K562 (cell line): ENCODE measurements around the gene USH2A. TPM values are rescaled to one million over a fixed set of nuclear protein-coding genes. Genes with fewer than 3 reads are reported as not detected.

Experiments
- CBX5 ChIP-seq: IDR thresholded peaks from 2 replicates; pipeline ENCODE4 v1.6.1; 2014; ENCODE audit warnings: low read depth, borderline replicate concordance
- MAFF ChIP-seq: IDR thresholded peaks from 2 replicates; pipeline ENCODE4 v1.6.1; 2012; ENCODE audit warnings: low read length, improper control_type of control experiment
- MCM5 ChIP-seq: fragments of 450-650 bp; IDR thresholded peaks from 2 replicates; pipeline ENCODE4 v1.6.1; 2016; ENCODE audit warnings: low read depth
- MTF1 ChIP-seq: fragments of 250-450 bp; sonication (Bioruptor Pico); IDR thresholded peaks from 2 replicates; pipeline ENCODE4 v1.9.0; 2021; ENCODE audit warnings: moderate library complexity, mild to moderate bottlenecking, inconsistent platforms, borderline replicate concordance
- NR4A1 ChIP-seq, 2 experiments: fragments of 250-450 bp in 1 of 2; fragments of 450-650 bp in 1 of 2; sonication (Bioruptor Pico) in 1 of 2; IDR thresholded peaks; 2 replicates each; pipeline versions ENCODE4 v1.4.0 to v1.6.1; 2016 to 2020; ENCODE audit warnings: mild to moderate bottlenecking in 2 of 2, missing compliant biosample characterization in 1 of 2, missing genetic modification characterization in 1 of 2, moderate library complexity in 1 of 2
- SRF ChIP-seq, 2 experiments: fragments of 250-450, 450-650 bp in 1 of 2; sonication (Bioruptor Pico) in 1 of 2; sonication (generic) in 1 of 2; formaldehyde crosslinking; IDR thresholded peaks; 2 replicates each; pipeline versions ENCODE4 v1.5.0 to v1.5.1; 2020 to 2022; ENCODE audit warnings: mild to moderate bottlenecking in 1 of 2, missing genetic modification reagents in 1 of 2
- TEAD4 ChIP-seq, 2 experiments: sonication (generic) in 1 of 2; formaldehyde crosslinking in 1 of 2; IDR thresholded peaks; 2 replicates each; pipeline versions ENCODE4 v1.6.1 to v1.8.0; 2012 to 2022; ENCODE audit warnings: borderline replicate concordance in 1 of 2, inconsistent platforms in 1 of 2, low read length in 1 of 2, mild to moderate bottlenecking in 1 of 2, missing genetic modification reagents in 1 of 2
- polyA plus RNA-seq, 8 experiments: library from polyadenylated mRNA; depleted of rRNA in 4 of 8; stranded (reverse) in 5 of 8; unstranded in 3 of 8; fragments of >200 nt; fragmentation: Nextera tagmentation in 2 of 8; fragmentation: Illumina TruSeq in 1 of 8; extraction: Ambion mirVana in 2 of 8; extraction: Trizol in 1 of 8; gene quantifications; 2 replicates each; pipeline versions ENCODE4 v1.2.1 to v1.2.3, GENCODE V29; 2011 to 2014; ENCODE audit warnings: inconsistent platforms in 1 of 8, missing spikeins in 1 of 8
- total RNA-seq, 7 experiments: library from RNA; depleted of rRNA in 6 of 7; stranded (reverse); fragments of >200 nt in 6 of 7; fragmentation: Illumina TruSeq in 2 of 7; extraction: Trizol in 2 of 7; gene quantifications; 2 replicates each; pipeline versions ENCODE4 v1.2.1 to v1.2.3, GENCODE V29; 2011 to 2021; ENCODE audit warnings: low replicate concordance in 1 of 7
- TF ChIP-seq, protein P1 (sequence below): fragments of 450-650 bp; IDR thresholded peaks from 2 replicates; pipeline ENCODE4 v1.6.1; 2016; ENCODE audit warnings: mild to moderate bottlenecking
- TF ChIP-seq, protein P2 (sequence below): fragments of 250-450 bp; sonication (Bioruptor Pico); IDR thresholded peaks from 2 replicates; pipeline ENCODE4 v1.4.0; 2020; ENCODE audit warnings: borderline replicate concordance

Gene USH2A
- total and polyA plus RNA-seq, 9 of the 15 experiments (the other 6 are each of a cell fraction or from before 2014, with no cell fraction given): under 0.01 TPM; not detected in 7

DNA sequence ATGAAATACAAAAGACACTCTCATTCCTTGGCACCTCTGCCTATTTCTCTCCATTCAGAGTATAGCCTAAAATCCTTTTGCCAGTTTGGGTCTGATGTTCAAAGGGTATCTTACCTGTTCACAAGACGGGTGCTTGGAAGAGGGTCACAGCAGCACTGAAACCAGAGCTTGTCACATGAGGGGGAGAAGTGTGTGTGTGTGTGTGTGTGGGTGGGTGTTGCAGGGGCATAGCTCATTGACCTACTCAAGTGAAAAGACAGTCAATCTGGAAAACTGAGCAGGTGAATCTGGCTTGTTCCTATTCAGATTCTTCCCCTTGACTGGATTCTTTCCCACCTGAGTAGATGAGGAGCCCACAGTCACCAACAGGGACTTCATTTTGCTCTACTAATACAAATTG is 792.2 kb downstream of the USH2A start (continued):
- TF ChIP-seq NR4A1 (CRISPR knock-in tag; IDR thresholded peaks at IDR 0.05) (no peak), NR4A1 (tag; IDR thresholded peaks at IDR 0.05) (no peak), SRF (CRISPR knock-in tag; IDR thresholded peaks at IDR 0.05) (no peak), MTF1 (CRISPR knock-in tag) (no peak), MCM5 (no peak), TEAD4 (IDR thresholded peaks at IDR 0.05; ENCODE audit: low read length) (no peak), TEAD4 (CRISPR knock-in tag; IDR thresholded peaks at IDR 0.05; ENCODE audit: borderline replicate concordance) (no peak), MAFF (no peak), CBX5 (no peak)
- TF ChIP-seq, protein P1, sequence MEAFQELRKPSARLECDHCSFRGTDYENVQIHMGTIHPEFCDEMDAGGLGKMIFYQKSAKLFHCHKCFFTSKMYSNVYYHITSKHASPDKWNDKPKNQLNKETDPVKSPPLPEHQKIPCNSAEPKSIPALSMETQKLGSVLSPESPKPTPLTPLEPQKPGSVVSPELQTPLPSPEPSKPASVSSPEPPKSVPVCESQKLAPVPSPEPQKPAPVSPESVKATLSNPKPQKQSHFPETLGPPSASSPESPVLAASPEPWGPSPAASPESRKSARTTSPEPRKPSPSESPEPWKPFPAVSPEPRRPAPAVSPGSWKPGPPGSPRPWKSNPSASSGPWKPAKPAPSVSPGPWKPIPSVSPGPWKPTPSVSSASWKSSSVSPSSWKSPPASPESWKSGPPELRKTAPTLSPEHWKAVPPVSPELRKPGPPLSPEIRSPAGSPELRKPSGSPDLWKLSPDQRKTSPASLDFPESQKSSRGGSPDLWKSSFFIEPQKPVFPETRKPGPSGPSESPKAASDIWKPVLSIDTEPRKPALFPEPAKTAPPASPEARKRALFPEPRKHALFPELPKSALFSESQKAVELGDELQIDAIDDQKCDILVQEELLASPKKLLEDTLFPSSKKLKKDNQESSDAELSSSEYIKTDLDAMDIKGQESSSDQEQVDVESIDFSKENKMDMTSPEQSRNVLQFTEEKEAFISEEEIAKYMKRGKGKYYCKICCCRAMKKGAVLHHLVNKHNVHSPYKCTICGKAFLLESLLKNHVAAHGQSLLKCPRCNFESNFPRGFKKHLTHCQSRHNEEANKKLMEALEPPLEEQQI: no peak
- TF ChIP-seq, protein P2, sequence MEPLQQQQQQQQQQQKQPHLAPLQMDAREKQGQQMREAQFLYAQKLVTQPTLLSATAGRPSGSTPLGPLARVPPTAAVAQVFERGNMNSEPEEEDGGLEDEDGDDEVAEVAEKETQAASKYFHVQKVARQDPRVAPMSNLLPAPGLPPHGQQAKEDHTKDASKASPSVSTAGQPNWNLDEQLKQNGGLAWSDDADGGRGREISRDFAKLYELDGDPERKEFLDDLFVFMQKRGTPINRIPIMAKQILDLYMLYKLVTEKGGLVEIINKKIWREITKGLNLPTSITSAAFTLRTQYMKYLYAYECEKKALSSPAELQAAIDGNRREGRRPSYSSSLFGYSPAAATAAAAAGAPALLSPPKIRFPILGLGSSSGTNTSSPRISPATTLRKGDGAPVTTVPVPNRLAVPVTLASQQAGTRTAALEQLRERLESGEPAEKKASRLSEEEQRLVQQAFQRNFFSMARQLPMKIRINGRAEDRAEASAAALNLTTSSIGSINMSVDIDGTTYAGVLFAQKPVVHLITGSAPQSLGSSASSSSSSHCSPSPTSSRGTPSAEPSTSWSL (CRISPR knock-in tag): no peak
